Mononuclear cell (primary cell): ENCODE data around the gene GDF11. TPM values are rescaled to one million over a fixed set of nuclear protein-coding genes. Genes with fewer than 3 reads are reported as not detected.
"Not testable (repeated sequence)": the region's sequence is repeated elsewhere in the genome, so short reads cannot be mapped to it uniquely, and the experiment has no call there.

Experiments
- H3K27me3 ChIP-seq: 2 replicates; pipeline ENCODE4 v1.6.0; 2011; ENCODE audit warnings: low read length, control low read depth; ENCODE audit not compliant: insufficient read depth
- H3K4me1 ChIP-seq: 2 replicates; pipeline ENCODE4 v1.5.1; 2011; ENCODE audit warnings: mild to moderate bottlenecking, low read length, control low read depth; ENCODE audit not compliant: insufficient read depth
- H3K4me3 ChIP-seq: 2 replicates; pipeline ENCODE4 v1.5.1; 2011; ENCODE audit warnings: mild to moderate bottlenecking, low read length, moderate library complexity
- H3K9me3 ChIP-seq: 2 replicates; pipeline ENCODE4 v1.5.1; 2011; ENCODE audit warnings: low read depth, mild to moderate bottlenecking, control low read depth, low read length
- total RNA-seq: library from RNA; depleted of rRNA; stranded (reverse); fragments of >200 nt; gene quantifications from one replicate; pipeline ENCODE4 v1.2.3, GENCODE V29; 2012

Gene GDF11
- total RNA-seq, 1 donor: 1.8 TPM

GRCh38 chr12:55739025-55739378 lies 3.9 kb upstream of the GDF11 start:
- peak overlapping the region; percentile 59 for H3K4me3 ChIP-seq
- no peaks in the 10 kb centered on the region for H3K9me3 ChIP-seq

GRCh38 chr12:55741931-55742680 lies 816 bp upstream of the GDF11 start:
- peaks cover 8% of the 10 kb centered on the region for H3K27me3 ChIP-seq
- H3K9me3 ChIP-seq: no peaks in the 10 kb centered on the region
- H3K4me3 ChIP-seq: no peak overlapping the region
- H3K4me1 ChIP-seq: peaks cover 38% of the 10 kb centered on the region

More at GRCh38 chr12:55739025-55739378, 3.9 kb upstream of the GDF11 start:
- peaks cover 27% of the 10 kb centered on the region for H3K4me1 ChIP-seq
- peaks cover 3% of the 10 kb centered on the region for H3K27me3 ChIP-seq

GRCh38 chr12:55743406-55744339 lies 751 bp downstream of the GDF11 start:
- Histone ChIP-seq H3K4me1 (peaks cover 23% of the 10 kb centered on the region), H3K9me3 (no peaks in the 10 kb centered on the region), H3K4me3 (peak overlapping the region; percentile 43), H3K27me3 (peaks cover 8% of the 10 kb centered on the region)

- no peaks in the 10 kb centered on the region for H3K9me3 ChIP-seq
- peaks cover 8% of the 10 kb centered on the region for H3K27me3 ChIP-seq
- H3K4me1 ChIP-seq: peaks cover 23% of the 10 kb centered on the region
- peak overlapping the region; percentile 43 for H3K4me3 ChIP-seq
Measured at GRCh38 chr12:55744340-55745030, 1.6 kb downstream of the GDF11 start.

DNA sequence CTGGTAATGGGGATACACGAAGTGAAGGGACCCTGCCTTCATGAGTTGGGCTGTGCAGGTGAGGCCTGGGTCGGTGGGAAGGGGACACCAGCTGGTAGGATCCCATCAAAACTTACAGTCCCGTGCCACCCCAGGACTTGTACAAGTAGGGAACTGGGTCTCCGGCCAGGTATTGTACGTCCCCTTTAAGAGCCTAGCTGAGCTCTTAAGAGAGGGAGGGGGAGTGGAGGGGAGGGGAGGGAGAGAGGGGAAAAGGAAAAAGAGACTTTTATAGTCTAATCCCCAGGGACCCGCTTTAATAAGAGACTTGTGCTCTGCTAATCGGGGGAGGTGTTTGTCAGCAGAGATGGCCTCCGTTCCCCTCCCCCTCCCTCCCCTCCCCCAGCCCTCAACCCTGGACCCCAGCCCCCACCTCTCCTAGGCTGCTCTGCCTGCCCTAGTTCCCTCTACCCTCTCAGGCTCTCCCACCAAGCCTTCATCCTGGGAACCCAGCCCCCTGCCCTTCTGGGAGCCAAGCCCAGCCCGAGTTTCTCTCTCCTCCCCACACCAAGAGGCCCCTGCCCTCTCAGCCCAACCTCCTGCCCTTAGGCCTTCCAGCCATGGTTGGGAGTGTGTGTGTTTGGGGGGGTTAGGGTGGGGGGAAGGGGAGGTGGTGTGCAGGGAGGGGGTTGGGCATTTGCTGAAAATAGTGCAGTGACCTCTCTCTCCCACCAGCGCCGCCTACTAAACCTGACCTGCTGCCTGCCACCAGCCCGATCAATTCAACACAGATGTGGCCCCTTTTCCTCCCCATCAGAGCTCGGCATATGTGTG lies 2.6 kb downstream of the GDF11 start:
- no peaks in the 10 kb centered on the region for H3K9me3 ChIP-seq
- H3K4me3 ChIP-seq: no peak overlapping the region
- H3K27me3 ChIP-seq: peaks cover 8% of the 10 kb centered on the region
- H3K4me1 ChIP-seq: peaks cover 23% of the 10 kb centered on the region

DNA sequence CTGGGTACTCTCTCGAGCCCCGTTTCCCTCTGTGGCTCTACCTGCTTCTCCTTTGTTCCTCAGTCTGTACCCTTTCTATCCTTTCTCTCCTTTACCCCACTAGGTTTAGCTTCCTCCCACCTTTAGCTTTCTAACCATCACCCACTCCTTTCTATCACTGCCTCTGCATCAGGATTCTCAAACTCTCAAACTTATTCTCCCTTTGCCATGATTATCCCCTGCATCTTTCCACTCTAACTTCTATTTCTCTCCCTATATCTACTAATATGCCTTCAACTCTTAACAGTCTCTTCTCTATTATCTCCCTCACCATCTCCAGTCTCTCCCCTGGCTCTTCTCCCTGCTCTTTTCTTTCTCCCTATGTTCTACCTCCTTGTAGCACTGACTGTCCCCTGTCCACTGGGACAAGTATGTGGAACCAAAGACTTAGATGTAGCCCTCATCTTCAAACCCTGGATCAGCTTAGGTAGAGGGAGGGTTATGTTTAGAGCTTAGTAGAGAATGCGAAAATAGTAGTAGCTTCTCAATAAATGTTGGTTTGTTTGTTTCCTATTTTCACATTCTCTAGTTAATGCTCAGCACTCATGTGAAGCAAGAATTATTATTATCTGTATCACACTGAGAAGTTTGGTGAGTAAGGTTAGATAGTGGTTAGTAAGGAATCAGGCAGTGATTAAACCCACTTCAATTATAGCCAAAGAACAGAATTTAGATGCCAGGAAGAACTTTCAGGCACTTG lies 3.4 kb downstream of the GDF11 start:
- Histone ChIP-seq H3K4me3 (no peak overlapping the region), H3K27me3 (peaks cover 8% of the 10 kb centered on the region), H3K9me3 (no peaks in the 10 kb centered on the region), H3K4me1 (peaks cover 23% of the 10 kb centered on the region)

DNA sequence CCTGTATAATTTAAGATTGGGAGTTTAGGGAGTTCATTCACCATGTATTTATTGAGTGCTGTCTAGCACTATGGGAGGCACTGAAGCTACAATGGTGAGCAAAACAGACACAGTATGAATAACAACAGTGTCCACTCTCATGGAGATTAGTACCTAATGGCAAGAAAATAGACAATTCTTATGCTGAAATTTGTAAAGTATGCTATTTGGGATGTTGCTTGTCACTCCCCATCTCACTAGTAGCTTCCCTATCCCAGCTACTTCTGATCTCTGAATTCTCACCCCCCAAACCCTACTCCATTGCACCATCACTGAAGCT lies 4.0 kb downstream of the GDF11 start:
- Histone ChIP-seq H3K4me1 (peaks cover 23% of the 10 kb centered on the region), H3K9me3 (no peaks in the 10 kb centered on the region), H3K4me3 (no peak overlapping the region), H3K27me3 (peaks cover 6% of the 10 kb centered on the region)

DNA sequence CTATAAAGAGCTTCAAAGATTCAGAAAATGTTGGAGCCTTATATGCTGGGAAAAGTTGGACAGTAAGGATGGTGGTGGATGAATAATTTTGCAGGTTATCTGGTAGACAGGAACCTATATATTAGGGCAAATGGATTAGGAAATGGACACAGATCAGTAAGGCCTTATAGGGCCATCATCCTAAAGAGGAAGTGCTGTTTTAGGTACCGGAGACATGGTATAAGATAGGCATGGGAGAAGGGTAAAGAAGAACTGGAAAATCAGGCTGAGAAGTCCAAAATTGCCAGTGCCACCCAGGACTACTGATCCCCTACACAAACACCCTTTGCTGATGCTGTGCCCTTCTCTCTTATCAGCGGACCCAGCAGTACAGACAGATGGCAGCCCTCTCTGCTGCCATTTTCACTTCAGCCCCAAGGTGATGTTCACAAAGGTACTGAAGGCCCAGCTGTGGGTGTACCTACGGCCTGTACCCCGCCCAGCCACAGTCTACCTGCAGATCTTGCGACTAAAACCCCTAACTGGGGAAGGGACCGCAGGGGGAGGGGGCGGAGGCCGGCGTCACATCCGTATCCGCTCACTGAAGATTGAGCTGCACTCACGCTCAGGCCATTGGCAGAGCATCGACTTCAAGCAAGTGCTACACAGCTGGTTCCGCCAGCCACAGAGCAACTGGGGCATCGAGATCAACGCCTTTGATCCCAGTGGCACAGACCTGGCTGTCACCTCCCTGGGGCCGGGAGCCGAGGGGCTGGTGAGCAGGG lies 5.5 kb downstream of the GDF11 start:
- peaks cover 5% of the 10 kb centered on the region for H3K27me3 ChIP-seq

GRCh38 chr12:55755246-55755645 lies 12.3 kb downstream of the GDF11 start:
- Histone ChIP-seq H3K9me3 (no peaks in the 10 kb centered on the region), H3K27me3 (no peaks in the 10 kb centered on the region), H3K4me3 (no peak overlapping the region), H3K4me1 (no peaks in the 10 kb centered on the region)

More for the DNA sequence above, 5.5 kb downstream of the GDF11 start:
- H3K9me3 ChIP-seq: no peaks in the 10 kb centered on the region
- no peak overlapping the region for H3K4me3 ChIP-seq
- H3K4me1 ChIP-seq: peaks cover 19% of the 10 kb centered on the region

- Histone ChIP-seq H3K9me3 (no peaks in the 10 kb centered on the region), H3K27me3 (no peaks in the 10 kb centered on the region), H3K4me1 (no peaks in the 10 kb centered on the region), H3K4me3 (no peak overlapping the region)
Measured at GRCh38 chr12:55757701-55758100, 14.8 kb downstream of the GDF11 start.

DNA sequence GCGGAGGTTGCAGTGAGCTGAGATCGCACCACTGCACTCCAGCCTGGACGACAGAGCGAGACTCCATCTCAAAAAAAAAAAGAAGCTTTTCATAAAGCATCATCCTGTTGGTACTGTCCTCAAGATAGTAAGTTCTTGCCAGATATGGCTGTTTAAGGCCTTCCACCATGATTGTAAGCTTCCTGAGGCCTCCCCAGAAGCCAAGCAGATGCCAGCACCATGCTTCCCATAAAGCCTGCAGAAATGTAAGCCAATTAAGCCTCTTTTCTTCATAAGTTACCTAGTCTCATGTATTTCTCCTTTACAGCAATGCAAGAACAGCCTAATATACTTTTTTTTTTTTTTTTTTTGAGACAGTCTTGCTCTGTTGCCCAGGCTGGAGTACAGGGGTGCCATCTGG lies 15.7 kb downstream of the GDF11 start:
- not testable (repeated sequence) for H3K4me1 ChIP-seq, H3K4me3 ChIP-seq, H3K27me3 ChIP-seq, H3K9me3 ChIP-seq

GRCh38 chr12:55760663-55761062 lies 17.7 kb downstream of the GDF11 start:
- Histone ChIP-seq H3K9me3 (no peaks in the 10 kb centered on the region), H3K4me3 (no peak overlapping the region), H3K4me1 (no peaks in the 10 kb centered on the region), H3K27me3 (no peaks in the 10 kb centered on the region)

- Histone ChIP-seq H3K27me3 (no peaks in the 10 kb centered on the region), H3K4me1 (no peaks in the 10 kb centered on the region), H3K4me3 (no peak overlapping the region), H3K9me3 (no peaks in the 10 kb centered on the region)
Measured at GRCh38 chr12:55762646-55763045, 19.7 kb downstream of the GDF11 start.
